NK-92 (cell line): ENCODE data around the gene CCDC190.
"Not testable (repeated sequence)": the region's sequence is repeated elsewhere in the genome, so short reads cannot be mapped to it uniquely, and the experiment has no call there.

Experiments
- DNase-seq: peaks from one replicate; lab custom pipeline; 2025; ENCODE audit not compliant: unreplicated experiment; lab: John Stamatoyannopoulos, UW

Gene CCDC190

DNA sequence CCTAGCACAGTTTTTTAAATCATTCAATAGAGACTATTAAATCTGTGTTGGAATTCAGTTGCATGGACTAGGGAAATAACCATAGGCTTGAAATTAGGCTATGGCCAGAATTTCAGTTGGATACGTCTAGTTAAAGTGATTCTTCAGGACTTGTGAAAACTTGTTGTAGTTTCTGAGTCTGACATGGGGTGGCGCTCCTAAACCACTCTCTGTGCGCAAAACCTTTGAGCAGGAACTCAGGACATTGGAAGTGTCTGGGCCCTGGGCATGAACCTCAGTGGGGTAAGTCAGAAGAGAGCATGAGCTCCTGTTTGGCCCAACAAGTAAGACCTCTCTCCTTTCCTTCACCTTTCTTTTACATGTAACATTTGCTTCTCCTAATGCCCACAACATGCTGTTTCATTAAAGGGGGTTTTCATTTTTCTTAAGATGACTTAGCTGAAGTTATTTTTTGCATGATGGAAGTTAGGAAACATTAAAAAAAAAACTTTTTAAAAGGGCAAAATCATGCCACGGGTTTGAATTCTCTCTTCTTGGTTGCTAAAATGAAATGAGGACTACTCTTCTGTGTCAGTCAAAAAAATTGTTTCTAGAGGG is 17.1 kb upstream of the CCDC190 start:
- no peak for DNase-seq

DNA sequence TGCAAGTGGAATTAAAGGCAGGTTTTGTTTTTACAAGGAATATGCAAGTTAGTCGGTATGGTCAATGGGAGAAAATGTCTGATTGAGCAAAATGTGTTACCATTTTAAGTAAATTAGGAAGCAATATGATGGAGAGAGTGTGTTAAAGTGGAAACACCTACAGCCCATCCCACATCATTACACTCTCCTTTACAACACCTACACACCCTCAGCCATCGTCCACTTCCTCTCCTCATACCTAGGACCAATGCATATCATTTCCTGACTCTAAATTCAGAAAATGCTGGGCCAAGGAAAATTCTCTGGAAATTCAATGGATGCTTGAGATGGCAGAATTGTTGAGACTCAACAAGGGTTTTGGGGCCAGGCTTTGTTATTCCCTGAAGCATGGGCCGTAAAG is 16.4 kb upstream of the CCDC190 start:
- no peak for DNase-seq

- DNase-seq: no peak
These were observed 15.8 kb upstream of the CCDC190 start for GRCh38 chr1:162876751-162877150.

DNA sequence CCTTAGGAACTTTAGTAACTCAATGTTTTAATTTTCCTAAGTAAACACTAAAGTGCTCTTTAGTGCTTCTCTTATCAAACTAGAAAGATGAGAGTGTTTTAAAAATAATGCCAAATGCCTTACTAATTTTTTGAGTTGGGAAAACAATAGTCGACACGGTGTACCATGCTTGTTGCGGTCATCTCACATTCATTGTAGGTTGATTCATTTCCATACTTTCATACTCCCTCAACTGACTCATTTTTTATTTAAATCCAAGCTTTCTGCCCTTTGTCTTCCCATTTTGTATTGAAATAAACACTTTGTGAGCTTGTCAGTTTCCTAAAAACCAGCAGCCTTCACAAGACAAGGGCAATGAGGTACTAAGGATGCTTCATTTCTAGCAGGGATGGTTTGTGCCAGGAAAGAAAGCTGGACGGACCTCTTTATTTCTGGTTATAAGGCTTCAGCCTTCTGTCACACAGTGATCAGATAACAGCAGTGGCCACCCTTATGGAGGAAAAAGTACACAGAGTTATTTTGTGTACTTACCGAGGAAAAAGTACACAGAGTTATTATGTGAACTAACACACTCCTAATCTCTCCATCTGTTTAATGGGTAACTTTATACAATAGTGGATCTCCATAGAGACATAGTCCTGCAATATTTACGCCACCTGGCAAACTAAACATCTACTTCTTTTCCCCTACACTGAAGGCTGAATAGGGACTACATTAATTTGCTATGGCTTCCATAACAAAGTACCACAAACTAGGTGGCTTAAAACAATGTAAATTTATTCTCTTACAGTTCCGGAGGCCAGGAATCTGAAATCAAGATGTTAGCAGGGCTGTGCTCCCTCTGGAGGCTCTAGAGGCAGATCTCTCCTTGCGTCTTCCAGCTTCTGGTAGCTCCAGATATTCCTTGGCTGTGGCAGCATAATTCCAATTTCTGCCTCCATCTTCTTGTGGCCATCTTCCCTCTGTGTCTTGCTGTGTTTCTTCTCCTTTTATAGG is 13.0 kb upstream of the CCDC190 start:
- no peak for DNase-seq

GRCh38 chr1:162872981-162873380 is 12.0 kb upstream of the CCDC190 start:
- DNase-seq: no peak

DNA sequence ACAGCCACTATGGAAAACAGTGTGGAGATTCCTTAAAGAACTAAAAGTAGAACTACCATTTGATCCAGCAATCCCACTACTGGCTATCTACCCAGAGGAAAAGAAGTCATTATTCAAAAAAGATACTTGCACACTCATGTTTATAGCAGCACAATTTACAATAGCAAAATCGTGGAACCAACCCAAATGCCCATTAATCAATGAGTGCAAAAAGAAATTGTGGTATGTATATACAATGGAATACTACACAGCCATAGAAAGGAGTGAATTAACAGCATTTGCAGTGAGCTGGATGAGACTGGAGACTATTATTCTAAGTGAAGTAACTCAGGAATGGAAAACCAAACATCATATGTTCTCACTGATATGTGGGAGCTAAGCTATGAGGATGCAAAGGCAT is 10.4 kb upstream of the CCDC190 start:
- DNase-seq: not testable (repeated sequence)

GRCh38 chr1:162868972-162869371 is 8.0 kb upstream of the CCDC190 start:
- no peak for DNase-seq

DNA sequence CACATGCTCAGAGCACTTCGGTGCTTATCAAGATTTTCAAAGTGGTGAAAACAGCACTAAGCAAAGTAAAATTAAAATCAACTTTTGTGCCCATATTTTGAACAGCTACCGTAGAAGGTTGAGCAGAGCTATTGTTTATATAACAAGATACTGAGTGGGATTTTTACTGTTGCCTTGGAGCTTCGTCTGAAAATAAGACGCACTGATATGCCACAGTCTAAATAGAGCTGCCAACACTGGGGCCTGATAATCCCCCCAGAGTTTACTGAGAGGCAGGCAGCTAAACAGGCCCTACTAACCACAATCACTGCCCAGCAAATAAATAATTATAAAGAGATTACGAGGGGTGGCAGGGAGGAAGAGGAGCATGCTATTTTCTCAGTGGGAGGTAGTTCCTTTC is 650 bp upstream of the CCDC190 start:
- DNase-seq: no peak

GRCh38 chr1:162859191-162859590 is 1.8 kb downstream of the CCDC190 start:
- no peak for DNase-seq

GRCh38 chr1:162857850-162858249 is 3.1 kb downstream of the CCDC190 start:
- DNase-seq: no peak

DNA sequence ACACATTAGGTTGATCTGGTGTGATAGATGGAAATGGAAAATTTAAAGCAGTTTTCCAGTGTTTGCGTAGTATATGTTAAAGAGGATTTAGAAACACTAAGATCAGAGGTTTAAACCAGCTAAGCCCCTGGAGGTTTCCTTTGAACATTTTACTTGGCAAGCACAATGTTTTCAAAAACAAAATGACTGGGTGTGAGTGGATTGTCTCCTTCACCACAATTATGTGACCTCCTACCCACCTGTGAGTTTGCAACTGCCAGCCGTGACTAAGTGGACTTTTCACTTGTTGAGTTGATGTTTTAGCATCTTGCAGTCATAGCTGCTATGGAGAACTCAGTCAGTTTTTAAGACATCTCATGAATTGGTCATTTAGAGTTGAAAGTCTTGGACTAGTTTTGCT is 4.7 kb downstream of the CCDC190 start:
- DNase-seq: no peak

DNA sequence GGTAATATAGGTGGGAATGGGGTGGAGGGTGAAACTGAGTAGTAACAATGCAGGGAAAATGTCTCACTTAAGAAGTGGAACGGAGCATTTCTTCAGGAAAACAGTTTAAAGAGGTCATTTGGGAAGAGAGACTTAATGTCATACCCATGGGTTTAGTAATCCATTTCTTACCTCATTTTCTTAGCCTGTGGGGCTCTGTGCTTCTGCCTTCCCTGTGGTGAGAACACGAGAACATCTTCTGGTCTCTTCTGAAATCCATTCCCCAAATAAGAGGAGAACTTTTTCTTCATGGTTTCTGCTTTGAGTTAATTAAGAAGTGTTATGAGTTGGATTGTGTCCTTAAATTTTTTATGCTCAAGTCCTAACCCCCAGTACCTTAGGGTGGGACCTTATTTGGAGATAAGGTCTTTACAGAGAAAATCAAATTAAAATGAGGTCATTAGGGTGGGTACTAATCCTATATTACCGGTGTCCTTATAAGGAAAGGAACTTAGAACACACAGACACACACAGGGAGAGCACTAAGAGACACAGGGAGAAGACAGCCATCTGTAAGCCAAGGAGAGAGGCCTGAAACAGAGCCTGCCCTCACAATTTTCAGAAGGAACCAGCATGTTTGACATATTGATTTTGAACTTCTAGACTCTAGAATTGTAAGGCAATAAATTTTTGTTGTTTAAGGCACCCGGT is 5.4 kb downstream of the CCDC190 start:
- no peak for DNase-seq

DNA sequence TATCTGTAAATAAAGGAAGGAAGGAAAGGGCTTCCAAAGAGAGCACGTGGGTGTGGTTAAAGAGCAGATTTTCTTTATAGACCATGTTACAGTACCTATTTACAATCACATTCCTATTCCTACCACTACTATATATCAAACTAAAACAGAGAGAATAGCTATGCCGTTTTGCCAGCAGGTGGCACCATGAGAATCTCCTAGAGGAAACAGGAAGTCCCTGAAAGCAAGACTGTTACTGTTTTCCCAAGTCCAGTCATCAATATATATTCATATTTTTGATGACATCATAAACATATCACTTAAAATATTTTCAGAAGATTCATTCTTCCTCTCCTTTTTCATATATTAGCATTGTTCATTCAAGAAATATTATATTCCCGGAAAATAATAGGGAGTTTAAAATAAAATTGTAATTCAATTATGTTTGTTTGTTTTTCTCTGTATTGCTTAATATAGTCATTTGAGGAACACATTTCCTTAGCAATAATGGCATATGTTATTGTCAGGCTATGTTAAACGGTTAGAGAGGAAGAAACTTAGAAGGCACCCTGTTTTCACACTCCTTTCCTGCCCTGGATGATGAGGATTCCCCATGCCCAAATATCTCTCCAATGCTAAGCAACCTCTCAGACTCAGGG is 6.6 kb downstream of the CCDC190 start:
- DNase-seq: no peak

GRCh38 chr1:162851341-162851740 is 9.6 kb downstream of the CCDC190 start:
- DNase-seq: no peak

GRCh38 chr1:162849711-162850110 is 11.3 kb downstream of the CCDC190 start:
- DNase-seq: no peak

GRCh38 chr1:162847839-162848453 is 13.0 kb downstream of the CCDC190 start:
- no peak for DNase-seq

DNA sequence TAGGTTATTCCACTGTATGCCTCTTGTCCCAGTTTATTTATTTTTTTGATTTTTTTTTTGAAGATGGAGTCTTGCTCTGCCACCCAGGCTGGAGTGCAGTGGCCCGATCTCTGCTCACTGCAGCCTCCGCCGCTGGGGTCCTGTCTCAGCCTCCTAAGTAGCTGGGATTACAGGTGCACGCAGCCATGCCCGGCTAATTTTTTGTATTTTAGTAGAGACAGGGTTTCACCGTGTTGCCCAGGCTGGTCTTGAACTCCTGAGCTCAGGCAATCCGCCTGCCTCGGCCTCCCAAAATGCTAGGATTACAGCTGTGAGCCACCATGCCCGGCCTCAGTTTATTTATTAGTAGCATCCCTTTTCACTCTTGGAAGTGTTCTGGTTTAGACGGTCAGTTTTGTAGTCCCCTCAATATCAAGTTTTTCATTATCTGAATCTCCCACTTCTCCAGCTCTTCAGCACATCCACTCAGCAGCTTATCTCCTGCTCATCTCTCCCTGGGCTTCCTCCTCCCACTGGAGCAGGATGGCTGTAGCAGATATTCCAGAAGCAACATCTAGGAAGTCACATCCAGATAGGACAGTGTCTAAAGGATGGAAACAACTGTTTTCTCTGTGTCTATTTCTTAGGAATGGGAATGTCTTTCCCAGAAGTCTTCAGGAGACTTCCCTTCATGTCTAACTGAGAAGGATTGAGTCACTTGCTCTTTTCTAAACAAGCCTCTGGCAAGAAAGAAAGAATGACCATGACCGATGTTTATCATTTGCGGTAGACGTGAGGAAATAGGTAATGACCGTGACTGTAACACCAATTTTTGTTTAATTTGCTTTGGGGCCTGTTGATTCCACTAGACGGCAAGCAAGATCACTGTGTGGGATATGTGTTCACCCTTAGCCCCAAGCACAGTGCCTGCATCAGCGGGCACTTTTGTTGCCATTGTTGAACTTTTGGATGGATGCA is 14.4 kb downstream of the CCDC190 start:
- DNase-seq: no peak

GRCh38 chr1:162844153-162844552 is 16.8 kb downstream of the CCDC190 start:
- no peak for DNase-seq

- DNase-seq: no peak
These were observed 20.6 kb downstream of the CCDC190 start for GRCh38 chr1:162840250-162840839.
